ENCODE data around the gene MESD.

MESD gene

GRCh38 chr15:80921736-80922410 is 67.7 kb downstream of the MESD start:
- no peak for DNase-seq (ENCODE audit: low read depth)
- no peak overlapping the region for H3K4me3 ChIP-seq (ENCODE audit: low read length)
- TF ChIP-seq, protein P1, sequence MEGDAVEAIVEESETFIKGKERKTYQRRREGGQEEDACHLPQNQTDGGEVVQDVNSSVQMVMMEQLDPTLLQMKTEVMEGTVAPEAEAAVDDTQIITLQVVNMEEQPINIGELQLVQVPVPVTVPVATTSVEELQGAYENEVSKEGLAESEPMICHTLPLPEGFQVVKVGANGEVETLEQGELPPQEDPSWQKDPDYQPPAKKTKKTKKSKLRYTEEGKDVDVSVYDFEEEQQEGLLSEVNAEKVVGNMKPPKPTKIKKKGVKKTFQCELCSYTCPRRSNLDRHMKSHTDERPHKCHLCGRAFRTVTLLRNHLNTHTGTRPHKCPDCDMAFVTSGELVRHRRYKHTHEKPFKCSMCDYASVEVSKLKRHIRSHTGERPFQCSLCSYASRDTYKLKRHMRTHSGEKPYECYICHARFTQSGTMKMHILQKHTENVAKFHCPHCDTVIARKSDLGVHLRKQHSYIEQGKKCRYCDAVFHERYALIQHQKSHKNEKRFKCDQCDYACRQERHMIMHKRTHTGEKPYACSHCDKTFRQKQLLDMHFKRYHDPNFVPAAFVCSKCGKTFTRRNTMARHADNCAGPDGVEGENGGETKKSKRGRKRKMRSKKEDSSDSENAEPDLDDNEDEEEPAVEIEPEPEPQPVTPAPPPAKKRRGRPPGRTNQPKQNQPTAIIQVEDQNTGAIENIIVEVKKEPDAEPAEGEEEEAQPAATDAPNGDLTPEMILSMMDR (conservative IDR thresholded peaks at IDR 0.05; ENCODE audit: low read depth, low read length): no peak

DNA sequence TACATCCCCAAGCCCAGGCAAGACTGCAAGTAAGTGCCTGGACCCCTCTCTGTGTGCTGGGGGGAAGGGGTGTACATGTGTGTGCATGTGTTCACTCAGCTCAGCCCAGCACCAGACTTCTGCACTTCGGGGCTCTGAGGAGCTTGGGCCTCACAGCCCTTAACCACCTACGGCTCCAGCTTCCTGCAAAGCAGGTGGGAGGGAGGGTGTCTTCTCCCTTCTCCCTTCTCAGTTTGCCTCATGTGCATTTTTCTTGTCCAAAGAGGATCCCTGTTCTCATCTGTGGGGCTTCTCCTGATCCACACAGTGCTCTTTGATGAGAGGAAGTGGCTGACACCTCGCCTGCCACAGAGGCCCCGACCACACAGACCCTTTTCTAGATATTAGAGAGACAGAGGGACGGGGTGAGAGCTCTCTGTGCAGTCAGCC is 69.3 kb downstream of the MESD start:
- DNase-seq (ENCODE audit: low read depth): no peak
- TF ChIP-seq, protein P1 (conservative IDR thresholded peaks at IDR 0.05; ENCODE audit: low read depth, low read length): no peak
- no peak overlapping the region for H3K4me3 ChIP-seq (ENCODE audit: low read length)

GRCh38 chr15:80918196-80918783 is 71.3 kb downstream of the MESD start:
- DNase-seq (ENCODE audit: low read depth): no peak
- no peak overlapping the region for H3K4me3 ChIP-seq (ENCODE audit: low read length)
- TF ChIP-seq, protein P1 (conservative IDR thresholded peaks at IDR 0.05; ENCODE audit: low read depth, low read length): no peak

DNA sequence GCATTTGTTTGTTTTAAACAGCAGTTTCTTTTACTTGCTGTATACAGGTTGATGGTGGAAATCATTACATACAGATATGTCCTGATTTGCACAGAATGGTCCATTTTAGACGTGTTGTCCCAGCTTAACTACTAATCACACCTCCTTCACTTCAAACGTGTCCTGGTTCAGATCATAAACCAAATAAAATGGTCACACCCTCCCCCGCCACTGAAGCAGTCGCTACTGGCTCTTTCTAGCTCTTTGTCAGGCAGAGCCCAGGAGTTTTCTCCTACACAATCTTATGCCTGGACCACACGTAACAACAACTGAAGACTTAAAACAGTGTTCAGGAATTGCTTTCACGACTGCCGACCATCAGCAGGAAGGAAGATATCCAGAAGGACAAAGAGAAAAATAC is 73.6 kb downstream of the MESD start:
- TF ChIP-seq, protein P1 (conservative IDR thresholded peaks at IDR 0.05; ENCODE audit: low read depth, low read length): no peak
- H3K4me3 ChIP-seq (ENCODE audit: low read length): no peak overlapping the region
- DNase-seq (ENCODE audit: low read depth): no peak

- no peak for DNase-seq (ENCODE audit: low read depth)
- H3K4me3 ChIP-seq (ENCODE audit: low read length): no peak overlapping the region
- TF ChIP-seq, protein P1 (conservative IDR thresholded peaks at IDR 0.05; ENCODE audit: low read depth, low read length): no peak
These were observed 74.1 kb downstream of the MESD start for GRCh38 chr15:80915472-80915871.

DNA sequence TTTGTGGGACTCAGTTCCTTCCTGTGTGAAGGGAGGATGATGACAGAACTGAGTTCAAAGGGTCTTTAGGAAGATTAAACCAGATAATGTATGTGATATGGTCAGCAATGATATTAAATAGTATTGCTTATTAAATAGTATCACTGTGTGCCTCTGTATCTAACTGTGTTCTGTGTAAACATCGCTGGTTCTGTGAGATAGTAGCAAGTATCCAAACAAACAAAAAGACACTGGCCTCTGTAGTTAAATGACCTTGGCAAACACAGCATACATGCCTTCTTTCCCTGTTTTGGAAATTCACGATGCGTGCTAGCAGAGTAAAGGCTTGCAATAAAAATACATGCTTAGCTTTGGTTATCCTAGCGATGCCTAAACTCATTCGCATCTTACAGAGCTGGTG is 76.1 kb downstream of the MESD start:
- no peak for DNase-seq (ENCODE audit: low read depth)
- TF ChIP-seq, protein P1 (conservative IDR thresholded peaks at IDR 0.05; ENCODE audit: low read depth, low read length): no peak
- no peak overlapping the region for H3K4me3 ChIP-seq (ENCODE audit: low read length)

- H3K4me3 ChIP-seq (ENCODE audit: low read length): no peak overlapping the region
- no peak for DNase-seq (ENCODE audit: low read depth)
- TF ChIP-seq, protein P1 (conservative IDR thresholded peaks at IDR 0.05; ENCODE audit: low read depth, low read length): no peak
These were observed 76.9 kb downstream of the MESD start for GRCh38 chr15:80912673-80913072.

Measured in retinal pigment epithelial cell (primary cell).